SK-N-SH treated with all-trans-retinoic acid at 6 μM for 48 hours (cell line): ENCODE results near the gene CSRP1.

Source experiments
- BACH2 ChIP-seq: fragments of 250-450 bp; sonication (Bioruptor Pico); IDR thresholded peaks from 2 replicates; pipeline ENCODE4 v1.9.0; 2021; ENCODE audit warnings: mild to moderate bottlenecking, borderline replicate concordance
- RARB ChIP-seq: fragments of 250-450 bp; sonication (Bioruptor Pico); IDR thresholded peaks from 2 replicates; pipeline ENCODE4 v1.8.0; 2021; ENCODE audit warnings: mild to moderate bottlenecking, moderate library complexity
- ZNF565 ChIP-seq: fragments of 450-650 bp; formaldehyde crosslinking; conservative IDR thresholded peaks from 2 replicates; pipeline ENCODE4 v1.5.0; 2020; ENCODE audit warnings: low read depth, mild to moderate bottlenecking, moderate library complexity
- ZNF8 ChIP-seq: fragments of 450-650 bp; formaldehyde crosslinking; IDR thresholded peaks from 2 replicates; pipeline ENCODE4 v1.5.0; 2020; ENCODE audit warnings: mild to moderate bottlenecking, moderate library complexity
- TF ChIP-seq, protein P1 (sequence below): fragments of 250-450 bp; sonication (Bioruptor Pico); IDR thresholded peaks from 2 replicates; pipeline ENCODE4 v1.5.0; 2020; ENCODE audit warnings: mild to moderate bottlenecking, moderate library complexity
- TF ChIP-seq, protein P2 (sequence below): fragments of 250-450 bp; sonication (Bioruptor Pico); IDR thresholded peaks from 2 replicates; pipeline ENCODE4 v1.8.0; 2020; ENCODE audit warnings: mild to moderate bottlenecking, moderate library complexity, borderline replicate concordance

DNA sequence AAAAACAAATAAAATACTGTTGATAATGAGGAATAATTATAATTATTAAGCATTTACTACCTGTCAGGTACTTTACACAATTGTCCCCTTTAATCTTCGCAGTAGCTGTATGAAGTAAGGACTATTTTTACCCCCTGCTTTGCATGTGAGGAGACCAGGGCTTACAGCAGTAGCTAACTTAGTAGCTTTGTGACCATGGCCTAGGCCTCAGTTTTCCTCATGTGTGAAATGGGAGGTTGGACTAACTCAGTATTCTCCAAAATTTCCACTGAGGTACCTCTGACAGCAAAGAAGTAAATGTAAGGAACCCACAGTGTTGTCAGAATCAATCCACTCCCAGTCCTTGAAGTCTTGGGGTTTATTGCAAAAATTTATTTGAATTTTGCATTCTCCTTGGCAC, 3.8 kb upstream of the CSRP1 start:
- TF ChIP-seq ZNF8 (CRISPR knock-in tag) (no peak), BACH2 (CRISPR knock-in tag) (no peak), RARB (CRISPR knock-in tag) (no peak), ZNF565 (CRISPR knock-in tag) (no peak)
- TF ChIP-seq, protein P1, sequence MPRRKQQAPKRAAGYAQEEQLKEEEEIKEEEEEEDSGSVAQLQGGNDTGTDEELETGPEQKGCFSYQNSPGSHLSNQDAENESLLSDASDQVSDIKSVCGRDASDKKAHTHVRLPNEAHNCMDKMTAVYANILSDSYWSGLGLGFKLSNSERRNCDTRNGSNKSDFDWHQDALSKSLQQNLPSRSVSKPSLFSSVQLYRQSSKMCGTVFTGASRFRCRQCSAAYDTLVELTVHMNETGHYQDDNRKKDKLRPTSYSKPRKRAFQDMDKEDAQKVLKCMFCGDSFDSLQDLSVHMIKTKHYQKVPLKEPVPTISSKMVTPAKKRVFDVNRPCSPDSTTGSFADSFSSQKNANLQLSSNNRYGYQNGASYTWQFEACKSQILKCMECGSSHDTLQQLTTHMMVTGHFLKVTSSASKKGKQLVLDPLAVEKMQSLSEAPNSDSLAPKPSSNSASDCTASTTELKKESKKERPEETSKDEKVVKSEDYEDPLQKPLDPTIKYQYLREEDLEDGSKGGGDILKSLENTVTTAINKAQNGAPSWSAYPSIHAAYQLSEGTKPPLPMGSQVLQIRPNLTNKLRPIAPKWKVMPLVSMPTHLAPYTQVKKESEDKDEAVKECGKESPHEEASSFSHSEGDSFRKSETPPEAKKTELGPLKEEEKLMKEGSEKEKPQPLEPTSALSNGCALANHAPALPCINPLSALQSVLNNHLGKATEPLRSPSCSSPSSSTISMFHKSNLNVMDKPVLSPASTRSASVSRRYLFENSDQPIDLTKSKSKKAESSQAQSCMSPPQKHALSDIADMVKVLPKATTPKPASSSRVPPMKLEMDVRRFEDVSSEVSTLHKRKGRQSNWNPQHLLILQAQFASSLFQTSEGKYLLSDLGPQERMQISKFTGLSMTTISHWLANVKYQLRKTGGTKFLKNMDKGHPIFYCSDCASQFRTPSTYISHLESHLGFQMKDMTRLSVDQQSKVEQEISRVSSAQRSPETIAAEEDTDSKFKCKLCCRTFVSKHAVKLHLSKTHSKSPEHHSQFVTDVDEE (CRISPR knock-in tag): no peak
- TF ChIP-seq, protein P2, sequence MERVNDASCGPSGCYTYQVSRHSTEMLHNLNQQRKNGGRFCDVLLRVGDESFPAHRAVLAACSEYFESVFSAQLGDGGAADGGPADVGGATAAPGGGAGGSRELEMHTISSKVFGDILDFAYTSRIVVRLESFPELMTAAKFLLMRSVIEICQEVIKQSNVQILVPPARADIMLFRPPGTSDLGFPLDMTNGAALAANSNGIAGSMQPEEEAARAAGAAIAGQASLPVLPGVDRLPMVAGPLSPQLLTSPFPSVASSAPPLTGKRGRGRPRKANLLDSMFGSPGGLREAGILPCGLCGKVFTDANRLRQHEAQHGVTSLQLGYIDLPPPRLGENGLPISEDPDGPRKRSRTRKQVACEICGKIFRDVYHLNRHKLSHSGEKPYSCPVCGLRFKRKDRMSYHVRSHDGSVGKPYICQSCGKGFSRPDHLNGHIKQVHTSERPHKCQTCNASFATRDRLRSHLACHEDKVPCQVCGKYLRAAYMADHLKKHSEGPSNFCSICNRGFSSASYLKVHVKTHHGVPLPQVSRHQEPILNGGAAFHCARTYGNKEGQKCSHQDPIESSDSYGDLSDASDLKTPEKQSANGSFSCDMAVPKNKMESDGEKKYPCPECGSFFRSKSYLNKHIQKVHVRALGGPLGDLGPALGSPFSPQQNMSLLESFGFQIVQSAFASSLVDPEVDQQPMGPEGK (CRISPR knock-in tag): no peak
